A172 (cell line): ENCODE measurements around the gene AGMO. TPM values are rescaled to one million over a fixed set of nuclear protein-coding genes. Genes with fewer than 3 reads are reported as not detected.

ENCODE experiments used
- DNase-seq: peaks from one replicate; pipeline ENCODE4 v3.0.0-alpha.2; 2015; ENCODE audit warnings: low spot score
- total RNA-seq: library from RNA; depleted of rRNA; stranded (reverse); fragments of >200 nt; shearing (Covaris generic); gene quantifications from 2 replicates; pipeline ENCODE4 v1.2.3, GENCODE V29; 2014

The AGMO gene
- total RNA-seq, 1 experiment from 2014 or later = not detected

DNA sequence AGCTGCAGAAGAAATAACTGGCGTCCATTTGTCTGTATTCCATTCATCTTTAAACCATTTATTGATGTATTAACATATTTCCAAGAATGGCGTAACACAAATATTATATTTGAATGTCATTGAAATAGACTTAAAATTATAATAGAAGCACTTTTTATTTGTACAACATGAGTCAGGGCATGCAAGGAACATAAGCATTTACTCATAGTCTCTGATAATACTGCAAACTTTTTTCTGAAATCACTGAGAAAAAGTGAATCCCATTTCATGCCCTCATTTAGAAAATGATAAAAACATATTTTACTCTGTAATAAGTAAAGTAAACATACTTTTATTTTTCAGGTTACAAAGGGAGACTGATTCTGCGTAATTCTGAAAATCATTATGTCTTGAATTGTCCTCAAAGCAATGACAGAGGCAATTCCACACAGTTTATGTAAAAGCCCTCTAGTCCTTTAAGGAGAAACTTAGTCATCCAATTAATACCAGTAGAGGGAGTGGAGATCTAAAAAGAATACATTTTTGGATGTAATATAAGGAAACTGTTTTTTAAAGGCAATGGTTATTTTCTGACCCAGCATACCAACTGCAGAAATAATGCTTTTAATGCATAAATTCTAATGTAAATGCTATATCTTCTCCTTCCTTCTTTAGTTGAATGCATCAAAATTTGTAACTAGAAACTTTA lies 58.1 kb downstream of the AGMO start:
- DNase-seq = no peak

DNA sequence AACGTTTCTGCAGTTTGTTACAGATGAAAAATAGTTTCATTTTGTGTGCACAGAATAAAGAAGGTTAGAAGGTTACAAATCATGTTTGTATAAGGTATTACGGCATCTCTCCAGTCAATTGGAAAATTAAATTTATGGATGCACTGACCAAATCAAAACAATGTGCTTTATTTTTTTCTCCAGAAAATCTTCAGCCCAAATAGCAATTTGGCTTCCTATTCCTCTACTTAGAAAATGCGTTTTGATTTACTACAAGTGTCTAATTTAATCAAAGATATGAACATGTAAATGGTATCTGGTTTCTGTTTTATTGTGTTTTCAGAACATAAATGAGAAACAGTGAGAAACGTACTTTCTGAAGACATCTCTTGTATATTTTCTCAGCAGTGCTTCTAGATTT lies 63.4 kb downstream of the AGMO start:
- DNase-seq = no peak

DNA sequence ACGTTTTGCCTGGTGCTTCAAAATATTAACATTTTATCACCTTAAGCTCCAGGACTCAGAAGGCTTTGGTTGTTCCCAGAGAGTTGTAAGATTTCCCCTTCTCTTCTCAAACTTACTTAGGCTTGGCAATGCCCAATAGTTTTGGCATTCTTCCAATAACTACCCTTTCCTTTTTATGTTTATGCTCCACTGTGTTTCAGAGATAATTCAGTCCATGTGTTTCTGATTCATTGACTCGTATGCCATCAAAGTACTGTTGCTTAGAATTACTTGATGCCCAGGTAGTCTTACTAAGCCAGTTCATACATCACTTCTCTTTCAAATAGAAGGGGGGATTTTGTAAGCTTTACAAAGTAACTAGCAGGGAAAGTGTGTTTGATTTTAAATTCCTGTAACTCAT lies 66.6 kb downstream of the AGMO start:
- DNase-seq = no peak

- DNase-seq = no peak
Measured at GRCh38 chr7:15494711-15495110, 67.1 kb downstream of the AGMO start.

DNA sequence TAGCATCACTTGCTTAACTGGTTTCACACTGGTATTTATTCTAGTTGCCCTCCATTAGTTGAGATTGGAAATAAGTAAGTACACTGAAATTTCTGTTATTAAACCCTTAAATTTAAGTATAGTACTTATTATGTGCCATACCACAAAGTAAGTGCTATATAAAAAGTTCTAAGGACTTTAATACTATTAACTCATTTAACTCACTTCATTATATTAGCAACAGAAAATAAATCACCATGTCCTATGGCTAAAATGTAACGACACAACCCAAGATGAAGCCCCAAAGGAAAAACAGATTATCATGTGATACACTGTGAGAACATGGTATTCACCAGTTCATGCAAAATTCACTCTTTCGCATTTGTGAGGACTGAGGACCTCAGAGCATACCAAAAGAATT lies 70.5 kb downstream of the AGMO start:
- DNase-seq = no peak

DNA sequence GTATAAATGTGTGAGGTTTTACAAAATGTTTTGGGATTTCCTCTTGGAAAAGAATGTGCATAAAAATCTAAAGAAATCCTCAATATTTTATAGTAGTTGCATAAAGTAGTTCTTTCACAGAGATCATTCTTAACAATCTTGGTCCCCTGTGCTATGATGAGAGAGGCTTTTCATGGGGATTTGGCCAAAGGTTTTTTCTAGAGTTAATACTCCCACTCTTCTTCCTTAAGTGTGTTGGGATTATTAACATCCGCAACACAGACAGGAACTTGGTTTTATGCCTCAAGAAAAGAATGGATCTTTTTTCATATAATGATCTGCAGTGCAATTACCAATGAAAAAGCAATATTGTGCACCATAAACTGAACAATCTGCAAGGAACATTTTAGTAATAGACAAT lies 71.5 kb downstream of the AGMO start:
- no peak for DNase-seq

- no peak for DNase-seq
Measured at GRCh38 chr7:15489861-15490260, 72.0 kb downstream of the AGMO start.

GRCh38 chr7:15489383-15489782 lies 72.4 kb downstream of the AGMO start:
- DNase-seq = no peak

- DNase-seq = no peak
Measured at GRCh38 chr7:15488401-15488800, 73.4 kb downstream of the AGMO start.

DNA sequence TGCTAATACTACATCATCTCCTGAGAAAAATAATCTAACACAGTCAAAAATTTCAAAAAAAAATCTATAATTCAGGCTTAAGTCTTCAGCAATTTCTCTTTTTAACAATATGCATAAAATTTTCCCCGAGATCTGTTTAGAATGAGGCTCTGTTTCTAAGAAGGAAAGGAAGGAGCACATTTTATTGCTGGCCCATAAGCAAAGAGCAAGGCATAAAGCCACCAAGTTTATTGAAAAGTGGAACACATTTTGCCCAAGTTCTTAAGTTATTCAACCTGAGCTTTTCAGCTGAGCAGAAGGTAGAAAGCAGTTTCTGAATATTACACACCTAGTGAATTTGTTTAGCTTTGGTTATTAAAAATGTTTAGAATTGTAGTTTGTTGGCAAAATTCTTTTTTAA lies 73.9 kb downstream of the AGMO start:
- DNase-seq = no peak

DNA sequence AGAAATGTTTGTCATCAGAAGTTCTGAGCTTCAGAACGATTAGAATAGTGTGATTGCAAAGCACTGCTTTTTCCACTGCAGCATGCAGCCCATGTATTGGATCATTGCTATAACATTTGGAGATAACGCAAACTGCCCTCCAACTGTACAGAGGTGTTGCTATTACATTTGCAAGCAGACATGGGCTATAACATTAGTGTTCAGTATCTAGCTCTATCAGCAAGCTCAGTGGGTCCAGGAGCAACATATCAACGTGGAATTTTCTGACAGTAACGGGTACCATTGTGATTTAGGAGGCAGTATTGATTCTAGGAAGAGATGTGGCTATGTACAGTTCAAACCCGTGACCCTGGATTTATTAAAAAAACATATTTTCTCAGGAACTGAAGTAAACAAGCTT lies 75.8 kb downstream of the AGMO start:
- no peak for DNase-seq

DNA sequence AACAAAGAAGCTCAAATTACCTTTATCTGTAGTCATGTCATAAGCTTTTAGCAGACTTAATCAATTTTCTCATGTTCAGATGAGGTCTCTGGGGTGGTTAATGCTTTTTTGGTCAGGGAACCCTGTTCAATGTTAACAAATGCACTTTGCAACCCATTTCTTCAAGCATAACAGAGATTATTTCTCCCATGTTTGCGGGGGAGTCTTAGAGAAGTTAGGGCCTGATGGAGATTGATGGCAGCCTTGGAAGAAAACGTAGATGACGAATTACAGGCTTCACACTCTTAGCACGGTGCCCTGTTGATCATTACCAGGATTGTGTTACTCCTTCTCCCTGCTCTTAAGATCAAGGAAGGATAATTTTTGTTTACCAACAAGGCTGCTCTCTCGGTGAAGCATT lies 76.4 kb downstream of the AGMO start:
- DNase-seq = no peak

DNA sequence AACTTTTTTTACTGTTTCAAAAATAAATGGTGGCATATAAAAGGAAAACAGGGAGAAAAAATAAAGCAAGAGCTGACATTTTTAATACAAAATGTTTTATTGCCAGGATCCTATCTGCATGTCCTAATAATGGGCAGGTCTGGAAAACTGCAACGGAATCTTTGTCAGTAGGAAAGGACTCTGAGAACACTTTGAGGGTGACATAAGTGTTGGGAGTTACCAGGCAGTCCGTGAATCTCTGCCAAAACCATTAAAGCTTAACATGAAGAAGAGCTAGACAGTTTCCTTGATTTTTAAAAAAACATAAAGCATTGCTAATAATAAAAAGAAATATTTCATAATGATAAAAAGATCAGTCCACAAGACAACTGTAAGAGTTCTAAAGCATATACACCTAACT lies 80.7 kb downstream of the AGMO start:
- no peak for DNase-seq

DNA sequence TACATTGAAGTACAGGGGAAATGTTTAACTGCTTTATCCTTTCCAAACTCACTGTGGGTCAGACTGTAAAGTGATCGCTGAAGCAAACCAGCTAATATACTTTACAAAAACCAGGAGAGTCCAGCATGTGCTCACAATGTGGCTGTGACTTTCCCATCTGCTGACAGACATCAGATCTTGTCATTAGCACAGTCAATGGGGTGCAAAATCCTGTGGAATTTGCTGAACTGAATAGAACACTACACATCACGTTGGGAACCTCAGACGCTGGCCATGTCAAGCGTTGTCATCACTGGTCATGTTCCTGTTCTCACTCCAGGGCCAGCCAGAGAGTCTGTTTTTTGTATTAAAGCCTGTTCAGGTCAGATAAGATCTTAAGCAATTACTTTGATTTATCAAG lies 83.4 kb downstream of the AGMO start:
- no peak for DNase-seq

DNA sequence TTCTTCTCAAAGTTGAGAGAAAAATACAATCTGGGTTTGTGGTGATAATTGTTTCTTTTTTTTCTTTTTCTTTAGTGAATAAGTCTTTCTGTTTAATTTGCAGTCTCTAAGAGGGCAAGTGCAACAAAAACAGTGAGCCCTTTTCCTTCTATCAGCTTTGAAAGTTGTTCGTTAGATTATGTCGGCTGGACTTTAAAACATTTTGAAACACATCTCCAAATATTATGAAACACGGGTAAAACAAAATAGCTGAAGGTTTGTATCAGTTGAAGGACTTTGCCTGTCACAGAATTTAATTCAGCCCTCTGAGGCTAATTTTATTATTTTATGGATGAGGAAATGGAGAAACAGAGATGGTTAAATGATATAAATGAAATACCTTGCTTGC lies 85.3 kb downstream of the AGMO start:
- no peak for DNase-seq

- no peak for DNase-seq
Measured at GRCh38 chr7:15475808-15476530, 85.8 kb downstream of the AGMO start.

DNA sequence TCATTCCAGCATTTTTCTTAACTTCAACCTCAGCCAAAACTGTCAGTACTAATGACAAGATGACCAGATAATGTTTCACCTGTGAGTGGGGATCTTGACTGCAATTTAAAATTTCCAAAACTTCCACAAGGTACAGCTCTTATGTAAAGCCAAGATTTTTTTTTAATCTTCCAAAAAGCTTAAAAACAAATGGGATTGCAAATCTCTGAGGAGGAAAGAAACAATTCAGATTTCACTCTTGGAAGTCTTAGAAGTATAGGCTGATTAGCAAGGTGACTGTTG lies 90.2 kb downstream of the AGMO start:
- DNase-seq = no peak

- DNase-seq = no peak
Measured at GRCh38 chr7:15470825-15471668, 90.8 kb downstream of the AGMO start.

GRCh38 chr7:15464667-15465121 lies 97.1 kb downstream of the AGMO start:
- DNase-seq = no peak

GRCh38 chr7:15463801-15464666 lies 97.8 kb downstream of the AGMO start:
- DNase-seq = no peak

DNA sequence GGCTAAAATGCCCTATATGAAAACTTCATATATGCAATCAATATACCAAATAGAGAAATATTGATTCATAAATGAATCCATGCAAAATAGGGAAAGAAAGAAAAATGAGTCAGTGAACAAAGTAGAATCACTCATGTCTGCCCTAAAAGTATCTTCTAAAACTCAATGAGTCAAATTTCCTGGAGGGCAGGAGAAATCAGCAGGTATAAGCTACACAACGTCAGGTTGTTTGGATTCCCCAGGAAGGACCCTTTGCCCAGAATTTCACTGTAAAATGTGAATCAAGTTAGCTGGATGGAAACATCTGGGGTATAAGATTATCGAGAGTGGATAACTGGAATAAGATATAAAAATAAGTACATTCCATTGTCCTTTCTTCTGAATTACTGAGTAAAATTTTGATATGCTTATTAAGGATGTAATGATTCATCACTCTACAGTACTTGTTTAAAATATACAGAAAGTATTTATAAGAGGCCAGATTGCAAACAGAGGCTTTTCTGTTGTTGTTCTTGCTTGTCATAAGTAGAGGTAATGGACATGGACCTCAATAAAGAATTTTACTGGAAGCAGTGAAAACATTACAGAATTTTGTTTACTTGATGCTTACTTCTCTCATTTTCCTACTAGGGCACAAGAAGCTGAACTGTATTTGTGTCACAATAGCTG lies 99.0 kb downstream of the AGMO start:
- no peak for DNase-seq
